Subcutaneous abdominal adipose tissue (tissue), 5 donors: ENCODE measurements around the gene SYT5.

ENCODE experiments used
- H3K27ac ChIP-seq: one replicate; pipeline ENCODE4 v1.7.0; 2013; ENCODE audit warnings: low read depth, mild to moderate bottlenecking, inconsistent platforms, low read length, moderate library complexity
- H3K27me3 ChIP-seq, 5 donors: one replicate each; pipeline ENCODE4 v1.7.0; 2013; ENCODE audit warnings: low read length in 5 of 5, inconsistent platforms in 1 of 5; ENCODE audit not compliant: control insufficient read depth in 5 of 5, insufficient read depth in 4 of 5
- H3K36me3 ChIP-seq, 5 donors: one replicate each; pipeline ENCODE4 v1.7.0; 2013; ENCODE audit warnings: low read length in 5 of 5; ENCODE audit not compliant: control insufficient read depth in 5 of 5, insufficient read depth in 5 of 5
- H3K4me1 ChIP-seq, 5 donors: one replicate each; pipeline ENCODE4 v1.7.0; 2013; ENCODE audit warnings: low read length in 5 of 5, mild to moderate bottlenecking in 3 of 5, moderate library complexity in 1 of 5; ENCODE audit not compliant: control insufficient read depth in 5 of 5, insufficient read depth in 5 of 5
- H3K4me3 ChIP-seq, 5 donors: one replicate each; pipeline ENCODE4 v1.7.0; 2013; ENCODE audit warnings: low read length in 5 of 5, low read depth in 1 of 5
- H3K9ac ChIP-seq, 5 donors: one replicate each; pipeline ENCODE4 v1.7.0; 2013; ENCODE audit warnings: low read length in 5 of 5, mild to moderate bottlenecking in 4 of 5, moderate library complexity in 3 of 5
- H3K9me3 ChIP-seq, 5 donors: one replicate each; pipeline ENCODE4 v1.7.0; 2013; ENCODE audit warnings: low read length in 5 of 5; ENCODE audit not compliant: control insufficient read depth in 5 of 5
- donor health status: healthy.
- donor health status: healthy.
- donor health status: healthy.
- donor health status: healthy.
- donor health status: healthy.

Gene SYT5

GRCh38 chr19:55132453-55133129 is 47.5 kb downstream of the SYT5 start:
- H3K27me3 ChIP-seq, result peaks cover 18 to 36% (median 32%) of the 10 kb centered on the region in 5 donors
- H3K9ac ChIP-seq, result no peak overlapping the region
- H3K9me3 ChIP-seq, result no peaks in the 10 kb centered on the region
- H3K4me3 ChIP-seq, result no peak overlapping the region
- H3K4me1 ChIP-seq, result no peaks in the 10 kb centered on the region
- no peak overlapping the region for H3K27ac ChIP-seq
- H3K36me3 ChIP-seq, result no peaks in the 10 kb centered on the region

GRCh38 chr19:55131421-55131820 is 48.7 kb downstream of the SYT5 start:
- Histone ChIP-seq H3K27ac (no peak overlapping the region), H3K9ac (no peak overlapping the region)

More at GRCh38 chr19:55131421-55131820, 48.7 kb downstream of the SYT5 start:
- Histone ChIP-seq H3K27me3 (peaks cover 17 to 33% (median 25%) of the 10 kb centered on the region in 5 donors), H3K4me1 (no peaks in the 10 kb centered on the region), H3K9me3 (no peaks in the 10 kb centered on the region), H3K4me3 (no peak overlapping the region), H3K36me3 (no peaks in the 10 kb centered on the region)
